Heart right ventricle (tissue), 16 donors: Measurements from ENCODE around the gene SDCBP2. TPM values are rescaled to one million over a fixed set of nuclear protein-coding genes. Genes with fewer than 3 reads are reported as not detected.

ENCODE experiments used
- ATAC-seq, 8 donors: fragments of 200-7000 bp; cut with Tn5 transposase; one replicate each; pipeline ENCODE4 v1.9.1; 2020; ENCODE audit warnings: mild to moderate bottlenecking in 8 of 8, moderate library complexity in 8 of 8, moderate number of reproducible peaks in 1 of 8
- DNase-seq, 2 donors: peaks; one replicate each; pipeline ENCODE4 v3.0.0-alpha.2; 2020
- H3K27ac ChIP-seq, 10 donors: fragments of 200-600 bp; sonication (generic) in 2 of 10; one replicate each; pipeline versions ENCODE4 v1.5.0 to v1.8.0; 2020 to 2022; ENCODE audit warnings: mild to moderate bottlenecking in 3 of 10
- H3K27me3 ChIP-seq, 7 donors: fragments of 200-600 bp; one replicate each; pipeline ENCODE4 v1.8.0; 2021 to 2022; ENCODE audit warnings: mild to moderate bottlenecking in 2 of 7
- H3K36me3 ChIP-seq, 9 donors: fragments of 200-600 bp; sonication (generic) in 1 of 9; one replicate each; pipeline versions ENCODE4 v1.5.0 to v1.8.0; 2020 to 2022; ENCODE audit warnings: mild to moderate bottlenecking in 2 of 9
- H3K4me1 ChIP-seq, 9 donors: fragments of 200-600 bp; sonication (generic) in 1 of 9; one replicate each; pipeline versions ENCODE4 v1.5.0 to v1.8.0; 2020 to 2022; ENCODE audit warnings: mild to moderate bottlenecking in 4 of 9
- H3K4me3 ChIP-seq, 10 donors: fragments of 200-600 bp; sonication (generic) in 2 of 10; one replicate each; pipeline versions ENCODE4 v1.5.0 to v1.8.0; 2020 to 2022; ENCODE audit warnings: mild to moderate bottlenecking in 7 of 10, moderate library complexity in 2 of 10
- H3K9me3 ChIP-seq, 11 donors: fragments of 200-600 bp in 10 of 11; sonication (generic) in 2 of 11; one replicate each; pipeline versions ENCODE4 v1.5.0 to v1.8.0; 2013 to 2022; ENCODE audit warnings: mild to moderate bottlenecking in 2 of 11, control low read depth in 1 of 11, moderate library complexity in 1 of 11
- CTCF ChIP-seq, 9 donors: fragments of 200-600 bp; sonication (generic) in 2 of 9; IDR thresholded peaks; one replicate each; pipeline versions ENCODE4 v1.5.0 to v1.8.0; 2021 to 2022; ENCODE audit warnings: antibody characterized with exemption in 9 of 9, mild to moderate bottlenecking in 5 of 9, moderate library complexity in 1 of 9
- WGBS, 2 donors: extraction: QIAGEN DNeasy Blood & Tissue Kit; methylation state at CpG; one replicate each; pipeline ENCODE4 v1.1.7; 2013; ENCODE audit warnings: inconsistent platforms in 1 of 2; 5-methylcytosine and 5-hydroxymethylcytosine counted together
- intact Hi-C, 10 donors: fragments of 100-400 bp; cut with DNase I; formaldehyde crosslinking; loops; one replicate each; pipeline versions ENCODE4 v1.11.1 to v1.14.2; 2022
- polyA plus RNA-seq, 2 donors: library from polyadenylated mRNA; stranded (reverse); fragments of 200-250 nt; gene quantifications; one replicate each; pipeline ENCODE4 v1.2.3, GENCODE V29; 2013
- total RNA-seq, 10 donors: library from RNA; stranded (reverse); fragmentation: NEBNext Ultra II Directional in 3 of 10; extraction: Animal tissue kit (Norgen Biotek cat#: 25700) in 3 of 10; gene quantifications; one replicate each; pipeline versions ENCODE4 v1.2.1 to v1.2.4, GENCODE V29; 2021 to 2023
- donor health status: Arrhythmogenic right ventricular cardiomyopathy.
- donor health status: ischemic (EF 13 %, LVEDD 7.1; RV severe dilation, severe dysfunction).
- donor health status: healthy with polysubstance abuse.
- donor health status: DM: no; HTN: yes; CAD: no.
- donor health status: DM: no; HTN: no; CAD: no.
- donor health status: ischemic (EF 25% LVEDD 6.9; RV normal size, moderate dysfunction).
- donor health status: ischemic (EF 25% LVEDD 5.7; RV mildly dilated, moderate dysfunction).
- donor health status: healthy.
- donor health status: DM: yes; HTN: yes; CAD: no.
- donor health status: Ischemic cardiomyopathy.
- donor health status: ischemic (EF 35%, LVEDD 5.7; RV mildly dilated, moderate dysfunction).
- donor health status: nonischemic (EF 11% LVEDD 7.7; RV severe dilation, severe dysfunction).
- donor health status: DM: yes; HTN: yes; CAD: no.
- donor health status: PGD.
- donor health status: ischemic (EF 29% LVEDD 5.4; RV normal size, mild dysfunction).
- donor health status: nonischemic (EF 23%, LVEDD 6.1; RV moderate dilation, normal function).

The SDCBP2 gene
- total and polyA plus RNA-seq, 12 donors = 0.62 to 4.3 (median 2.0) TPM

DNA sequence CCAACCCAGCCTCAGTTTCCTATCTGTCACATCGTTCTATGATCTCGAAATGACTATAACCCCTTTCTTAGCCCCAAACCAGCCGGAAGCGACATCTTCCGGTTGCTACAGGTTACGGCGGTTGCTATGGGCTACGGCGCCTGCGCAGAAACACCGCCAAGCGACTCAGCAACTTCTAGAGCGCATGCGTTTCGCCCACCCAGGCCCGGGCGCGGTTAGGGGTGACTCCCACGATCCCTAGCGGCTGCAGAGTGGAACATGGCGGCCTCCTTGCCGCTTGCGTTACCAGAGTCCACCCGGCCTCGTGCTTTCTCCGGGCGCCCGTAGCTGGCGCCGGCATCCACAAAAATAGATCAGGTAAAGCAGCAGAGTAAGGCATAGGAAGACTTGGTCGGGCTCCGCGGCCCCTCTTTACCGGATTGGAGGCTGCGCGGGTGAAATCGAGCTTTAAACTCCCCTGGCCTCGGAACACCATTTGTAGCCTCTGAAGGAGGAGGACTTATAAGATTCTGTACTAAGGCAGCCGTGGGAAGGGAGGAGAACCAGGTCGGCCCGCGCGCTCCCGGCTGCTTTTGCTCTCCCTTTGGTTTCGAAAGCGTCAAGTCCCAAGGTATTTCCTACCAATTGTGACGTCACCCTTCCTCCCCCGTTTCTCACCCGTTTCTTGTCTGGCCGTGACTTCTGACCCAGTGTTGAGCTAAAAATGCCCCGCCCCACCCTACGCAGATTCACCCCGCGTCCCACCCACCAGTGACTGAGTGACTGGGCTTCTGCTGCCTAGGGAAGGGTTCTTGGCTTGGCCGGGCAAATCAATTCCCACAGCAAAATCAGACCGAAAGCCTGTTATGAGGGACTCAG is 3.5 kb downstream of the SDCBP2 start:
- intact Hi-C loops = loop anchor here in 8 of 10 donors (1.0 to 5.0 kb wide), 5 partner anchors 47 to 67 kb away; partner anchors contain the start of gene FKBP1A (in 7 of the 8)

DNA sequence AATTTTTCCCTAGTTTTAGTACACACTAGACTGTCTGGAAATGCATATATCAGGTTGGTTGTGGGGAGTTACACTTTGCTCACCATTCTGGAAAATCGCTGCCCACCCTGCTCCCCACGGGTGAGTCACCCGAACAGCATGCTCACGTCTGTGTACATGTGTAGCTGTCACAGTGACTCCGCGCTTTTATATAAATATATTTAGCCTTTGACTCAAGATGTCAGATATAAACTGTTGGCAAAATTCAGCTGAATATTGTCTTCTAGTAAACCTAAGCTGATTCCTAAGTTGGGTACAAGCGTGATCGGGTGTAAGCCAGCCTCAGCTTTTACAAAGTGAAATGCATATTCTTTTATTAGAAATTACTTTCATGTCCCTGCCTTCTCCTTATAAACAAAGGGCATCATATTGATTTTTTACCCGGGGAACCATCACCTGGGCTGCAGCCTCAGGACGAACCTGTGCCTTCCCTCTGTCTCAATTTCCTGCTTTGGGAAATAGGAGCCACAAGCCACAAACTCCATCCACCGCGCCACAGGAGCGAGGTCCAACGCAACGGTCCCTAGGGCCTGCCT is 4.3 kb downstream of the SDCBP2 start:
- Histone ChIP-seq H3K4me1 (peaks cover 24 to 90% (median 73%) of the 10 kb centered on the region in 9 donors), H3K9me3 (no peaks in the 10 kb centered on the region), H3K4me3 (peak overlapping the region; percentile 54 to 93 (median 84)), H3K27me3 (no peaks in the 10 kb centered on the region), H3K27ac (peak overlapping the region; percentile 89 to 100 (median 99)), H3K36me3 (peaks cover 0 to 3% (median 0%) of the 10 kb centered on the region in 9 donors)
- no peak for ATAC-seq
- WGBS, 2 donors = 21 to 36% methylated on average over 15 of the region's 15 CpGs
- intact Hi-C loops = loop anchor here in 8 of 10 donors (1.0 to 5.0 kb wide), 4 partner anchors 48 to 68 kb away; partner anchors contain the start of gene FKBP1A (in 7 of the 8)
- DNase-seq = no peak
- no peak for TF ChIP-seq CTCF (IDR thresholded peaks at IDR 0.05)

More for the DNA sequence above, 3.5 kb downstream of the SDCBP2 start:
- 0% methylated on average over 56 of the region's 56 CpGs for WGBS, 2 donors
- H3K4me3 ChIP-seq = peak overlapping the region; percentile 54 to 93 (median 84)
- peak in 7 of 9 donors; percentile 22 to 47 (median 32) for TF ChIP-seq CTCF (IDR thresholded peaks at IDR 0.05)
- H3K27ac ChIP-seq = peak overlapping the region; percentile 89 to 100 (median 99)
- H3K36me3 ChIP-seq = peaks cover 0 to 3% (median 0%) of the 10 kb centered on the region in 9 donors
- H3K27me3 ChIP-seq = no peaks in the 10 kb centered on the region
- peak; percentile 86 to 96 (median 92) for ATAC-seq
- H3K4me1 ChIP-seq = peaks cover 24 to 92% (median 80%) of the 10 kb centered on the region in 9 donors
- DNase-seq = peak; percentile 98 to 99
- no peaks in the 10 kb centered on the region for H3K9me3 ChIP-seq

DNA sequence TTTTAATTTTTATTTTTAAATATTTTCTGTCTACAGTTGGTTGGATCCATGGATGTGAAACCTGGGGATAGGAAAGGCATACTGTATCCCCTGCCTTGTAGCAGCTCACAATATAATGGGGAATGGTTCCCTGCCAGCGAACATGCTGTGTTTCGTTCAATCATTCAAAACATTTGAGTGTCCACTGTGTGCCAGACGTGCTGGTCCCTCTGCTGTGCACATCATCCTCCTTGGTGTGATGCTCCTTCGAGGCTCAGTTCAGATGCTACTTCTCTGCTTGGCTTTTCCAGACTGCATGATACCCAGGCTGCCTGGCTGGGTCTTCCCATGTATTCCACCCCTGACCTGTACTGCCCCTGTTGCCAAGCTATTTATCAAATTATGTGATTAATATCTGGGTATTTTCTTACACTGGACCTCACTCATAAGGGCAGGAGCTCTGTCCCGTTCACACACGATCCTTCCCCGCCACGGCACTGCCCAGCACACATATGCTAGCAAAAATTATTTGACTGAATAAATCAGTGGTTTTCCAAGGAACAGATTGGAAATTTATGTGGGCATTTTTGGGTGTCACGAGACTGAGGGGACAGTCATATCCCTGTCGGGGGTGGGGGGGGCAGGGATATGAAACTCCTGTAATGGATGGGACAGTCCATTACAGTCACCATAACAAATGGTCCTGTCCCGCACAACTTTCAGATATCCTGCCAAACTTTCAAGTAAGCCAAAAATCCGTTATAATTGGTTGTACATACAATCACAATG is 4.9 kb downstream of the SDCBP2 start:
- H3K27ac ChIP-seq = peak overlapping the region; percentile 89 to 100 (median 99)
- no peak for DNase-seq
- no peaks in the 10 kb centered on the region for H3K9me3 ChIP-seq
- intact Hi-C loops = loop anchor here in 5 of 10 donors (2.0 kb wide), 1 partner anchor 69 kb away; the partner anchor contains the start of gene FKBP1A (in 5 of the 5)
- H3K4me1 ChIP-seq = peaks cover 22 to 83% (median 66%) of the 10 kb centered on the region in 9 donors
- H3K4me3 ChIP-seq = peak overlapping the region in 2 of 10 donors; percentile 84
- H3K27me3 ChIP-seq = no peaks in the 10 kb centered on the region
- ATAC-seq = no peak
- TF ChIP-seq CTCF (IDR thresholded peaks at IDR 0.05) = no peak
- WGBS, 2 donors = 64 to 82% methylated on average over 12 of the region's 12 CpGs
- peaks cover 0 to 2% (median 0%) of the 10 kb centered on the region in 9 donors for H3K36me3 ChIP-seq
